WTC11 (cell line): ENCODE measurements around the gene RFC4. TPM values are rescaled to one million over a fixed set of nuclear protein-coding genes. Genes with fewer than 3 reads are reported as not detected.

Source experiments
- ATAC-seq: fragments of 200-7000 bp; cut with Tn5 transposase; 2 replicates; pipeline ENCODE4 v1.10.0; 2021; ENCODE audit warnings: mild to moderate bottlenecking, moderate library complexity
- CTCF ChIA-PET: fragments of 300-600 bp; sonication (Branson Sonifier 250); formaldehyde crosslinking; loops from one replicate; lab custom pipeline; 2021; ENCODE audit warnings: antibody characterized with exemption; lab: Charles Lee
- POLR2A ChIA-PET: fragments of 350-600 bp; sonication (Branson Sonifier 250); formaldehyde crosslinking; loops from one replicate; lab custom pipeline; 2021; ENCODE audit warnings: antibody characterized with exemption; lab: Charles Lee
- DNase-seq: peaks from one replicate; pipeline ENCODE4 v3.0.0; 2021; ENCODE audit warnings: low spot score
- H3K27ac Mint-ChIP-seq: 2 replicates; pipeline ENCODE4 v1.8.0; 2021; ENCODE audit warnings: mixed read lengths
- H3K27me3 Mint-ChIP-seq: 2 replicates; pipeline ENCODE4 v1.8.0; 2021; ENCODE audit warnings: low read depth, mild to moderate bottlenecking, moderate library complexity, mixed read lengths
- H3K36me3 Mint-ChIP-seq: 2 replicates; pipeline ENCODE4 v1.8.0; 2021; ENCODE audit warnings: mixed read lengths
- H3K4me1 Mint-ChIP-seq: 2 replicates; pipeline ENCODE4 v1.8.0; 2022; ENCODE audit warnings: mixed read lengths
- H3K4me3 Mint-ChIP-seq: 2 replicates; pipeline ENCODE4 v1.8.0; 2021; ENCODE audit warnings: mild to moderate bottlenecking, moderate library complexity, mixed read lengths
- H3K9me3 Mint-ChIP-seq: 2 replicates; pipeline ENCODE4 v1.8.0; 2021; ENCODE audit warnings: mixed read lengths
- CREB1 ChIP-seq: sonication (generic); formaldehyde crosslinking; IDR thresholded peaks from 2 replicates; pipeline ENCODE4 v1.8.0; 2023; ENCODE audit warnings: mild to moderate bottlenecking, missing genetic modification reagents
- EMX1 ChIP-seq: fragments of 250-450 bp; sonication (Bioruptor Pico); IDR thresholded peaks from 2 replicates; pipeline ENCODE4 v1.8.0; 2021; ENCODE audit warnings: mild to moderate bottlenecking
- NFE2L1 ChIP-seq: sonication (generic); formaldehyde crosslinking; IDR thresholded peaks from 2 replicates; pipeline ENCODE4 v1.8.1; 2023; ENCODE audit warnings: missing genetic modification reagents
- PRRX2 ChIP-seq: fragments of 250-450 bp; sonication (Bioruptor Pico); IDR thresholded peaks from 2 replicates; pipeline ENCODE4 v1.8.0; 2021; ENCODE audit warnings: mild to moderate bottlenecking
- ZNF232 ChIP-seq: sonication (generic); formaldehyde crosslinking; IDR thresholded peaks from 2 replicates; pipeline ENCODE4 v1.8.0; 2022; ENCODE audit warnings: mild to moderate bottlenecking, missing genetic modification reagents
- ZNF263 ChIP-seq: sonication (generic); formaldehyde crosslinking; IDR thresholded peaks from 2 replicates; pipeline ENCODE4 v1.8.1; 2022; ENCODE audit warnings: low read depth, mild to moderate bottlenecking, moderate library complexity, missing genetic modification reagents
- ZNF317 ChIP-seq: sonication (generic); formaldehyde crosslinking; IDR thresholded peaks from 2 replicates; pipeline ENCODE4 v1.8.1; 2023; ENCODE audit warnings: low read depth, mild to moderate bottlenecking, moderate library complexity, missing genetic modification reagents, borderline replicate concordance
- ZNF396 ChIP-seq: fragments of 250-450 bp; sonication (Bioruptor Pico); IDR thresholded peaks from 2 replicates; pipeline ENCODE4 v1.8.0; 2021; ENCODE audit warnings: mild to moderate bottlenecking, moderate library complexity, borderline replicate concordance
- total RNA-seq: library from RNA; stranded (reverse); gene quantifications from 3 replicates; pipeline ENCODE4 v1.2.3, GENCODE V29; 2021
- TF ChIP-seq, protein P1 (sequence below): sonication (generic); formaldehyde crosslinking; IDR thresholded peaks from 2 replicates; pipeline ENCODE4 v1.8.0; 2022; ENCODE audit warnings: mild to moderate bottlenecking, missing genetic modification reagents
- TF ChIP-seq, protein P2 (sequence below): fragments of 250-450 bp; sonication (Bioruptor Pico); IDR thresholded peaks from 2 replicates; pipeline ENCODE4 v1.8.0; 2021; ENCODE audit warnings: mild to moderate bottlenecking
- TF ChIP-seq, protein P3 (sequence below): sonication (generic); formaldehyde crosslinking; IDR thresholded peaks from 2 replicates; pipeline ENCODE4 v1.8.1; 2022; ENCODE audit warnings: missing genetic modification reagents, borderline replicate concordance
- TF ChIP-seq, protein P4 (sequence below): sonication (generic); formaldehyde crosslinking; IDR thresholded peaks from 2 replicates; pipeline ENCODE4 v1.8.1; 2023; ENCODE audit warnings: mild to moderate bottlenecking, missing genetic modification reagents
- TF ChIP-seq, protein P5 (sequence below): sonication (generic); formaldehyde crosslinking; IDR thresholded peaks from 2 replicates; pipeline ENCODE4 v1.8.0; 2022; ENCODE audit warnings: mild to moderate bottlenecking, missing genetic modification reagents
- TF ChIP-seq, protein P6 (sequence below): sonication (generic); formaldehyde crosslinking; IDR thresholded peaks from 2 replicates; pipeline ENCODE4 v1.8.1; 2022; ENCODE audit warnings: mild to moderate bottlenecking, missing genetic modification reagents, moderate library complexity, borderline replicate concordance
- TF ChIP-seq, protein P7 (sequence below): sonication (generic); formaldehyde crosslinking; IDR thresholded peaks from 2 replicates; pipeline ENCODE4 v1.8.0; 2022; ENCODE audit warnings: missing genetic modification reagents

Gene RFC4
- total RNA-seq, 1 experiment from 2014 or later = 104 TPM

DNA sequence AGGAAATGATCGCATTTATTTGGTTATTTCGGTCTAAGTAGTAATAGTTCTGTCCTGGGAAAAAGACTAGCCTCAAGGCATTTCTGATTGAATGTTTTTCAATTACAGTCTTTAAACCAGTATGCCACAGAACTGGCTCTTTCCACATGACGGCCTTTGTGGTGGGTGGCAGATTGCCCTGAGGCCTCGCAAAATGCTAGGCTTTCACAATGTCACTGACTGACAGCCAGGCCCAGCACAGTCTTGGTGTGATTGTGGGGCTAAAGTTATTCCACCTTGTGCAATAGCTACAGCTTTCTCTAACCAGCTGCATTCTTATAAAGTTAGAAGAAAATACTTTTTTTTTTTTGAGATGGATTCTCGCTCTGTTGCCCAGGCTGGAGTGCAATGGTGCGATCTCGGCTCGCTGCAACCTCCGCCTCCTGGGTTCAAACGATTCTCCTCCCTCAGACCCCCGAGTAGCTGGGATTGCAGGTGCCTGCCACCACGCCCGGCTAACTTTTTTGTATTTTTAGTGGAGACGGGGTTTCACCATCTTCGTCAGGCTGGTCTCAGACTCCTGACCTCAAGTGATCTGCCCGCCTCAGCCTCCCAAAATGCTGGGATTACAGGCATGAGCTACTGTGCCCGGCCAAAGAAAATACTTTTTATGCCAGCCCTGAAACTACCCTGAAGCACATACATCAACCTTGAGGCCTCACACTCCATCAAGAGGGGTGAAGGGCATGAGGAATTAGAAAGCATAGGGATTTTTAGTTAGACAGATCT lies 33.8 kb upstream of the RFC4 start (continued):
- TF ChIP-seq, protein P1, sequence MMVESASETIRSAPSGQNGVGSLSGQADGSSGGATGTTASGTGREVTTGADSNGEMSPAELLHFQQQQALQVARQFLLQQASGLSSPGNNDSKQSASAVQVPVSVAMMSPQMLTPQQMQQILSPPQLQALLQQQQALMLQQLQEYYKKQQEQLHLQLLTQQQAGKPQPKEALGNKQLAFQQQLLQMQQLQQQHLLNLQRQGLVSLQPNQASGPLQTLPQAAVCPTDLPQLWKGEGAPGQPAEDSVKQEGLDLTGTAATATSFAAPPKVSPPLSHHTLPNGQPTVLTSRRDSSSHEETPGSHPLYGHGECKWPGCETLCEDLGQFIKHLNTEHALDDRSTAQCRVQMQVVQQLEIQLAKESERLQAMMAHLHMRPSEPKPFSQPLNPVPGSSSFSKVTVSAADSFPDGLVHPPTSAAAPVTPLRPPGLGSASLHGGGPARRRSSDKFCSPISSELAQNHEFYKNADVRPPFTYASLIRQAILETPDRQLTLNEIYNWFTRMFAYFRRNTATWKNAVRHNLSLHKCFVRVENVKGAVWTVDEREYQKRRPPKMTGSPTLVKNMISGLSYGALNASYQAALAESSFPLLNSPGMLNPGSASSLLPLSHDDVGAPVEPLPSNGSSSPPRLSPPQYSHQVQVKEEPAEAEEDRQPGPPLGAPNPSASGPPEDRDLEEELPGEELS (CRISPR knock-in tag) = no peak
- TF ChIP-seq ZNF317 = no peak
- TF ChIP-seq, all 79 proteins: peak for 0

DNA sequence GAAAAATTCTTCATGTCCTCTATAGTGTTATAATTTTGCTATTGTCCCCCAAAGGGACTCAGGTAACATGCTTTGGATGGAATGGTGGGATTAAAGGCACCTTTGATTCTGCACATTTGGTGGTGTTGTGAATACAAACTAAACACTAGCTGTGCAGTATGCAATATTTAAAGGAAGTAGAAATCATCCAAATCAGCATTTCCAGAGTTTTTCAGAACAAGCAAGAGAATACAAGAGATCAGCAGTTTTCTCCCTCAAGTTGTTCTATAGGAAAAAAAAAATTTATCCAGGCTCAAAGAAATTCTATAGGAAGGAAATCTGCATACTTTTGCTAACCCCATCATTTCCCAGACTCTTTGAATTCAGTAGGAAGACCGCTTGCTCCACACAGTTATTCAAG lies 26.0 kb upstream of the RFC4 start:
- TF ChIP-seq, protein P2, sequence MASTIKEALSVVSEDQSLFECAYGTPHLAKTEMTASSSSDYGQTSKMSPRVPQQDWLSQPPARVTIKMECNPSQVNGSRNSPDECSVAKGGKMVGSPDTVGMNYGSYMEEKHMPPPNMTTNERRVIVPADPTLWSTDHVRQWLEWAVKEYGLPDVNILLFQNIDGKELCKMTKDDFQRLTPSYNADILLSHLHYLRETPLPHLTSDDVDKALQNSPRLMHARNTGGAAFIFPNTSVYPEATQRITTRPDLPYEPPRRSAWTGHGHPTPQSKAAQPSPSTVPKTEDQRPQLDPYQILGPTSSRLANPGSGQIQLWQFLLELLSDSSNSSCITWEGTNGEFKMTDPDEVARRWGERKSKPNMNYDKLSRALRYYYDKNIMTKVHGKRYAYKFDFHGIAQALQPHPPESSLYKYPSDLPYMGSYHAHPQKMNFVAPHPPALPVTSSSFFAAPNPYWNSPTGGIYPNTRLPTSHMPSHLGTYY (CRISPR knock-in tag) = no peak
- TF ChIP-seq, protein P3, sequence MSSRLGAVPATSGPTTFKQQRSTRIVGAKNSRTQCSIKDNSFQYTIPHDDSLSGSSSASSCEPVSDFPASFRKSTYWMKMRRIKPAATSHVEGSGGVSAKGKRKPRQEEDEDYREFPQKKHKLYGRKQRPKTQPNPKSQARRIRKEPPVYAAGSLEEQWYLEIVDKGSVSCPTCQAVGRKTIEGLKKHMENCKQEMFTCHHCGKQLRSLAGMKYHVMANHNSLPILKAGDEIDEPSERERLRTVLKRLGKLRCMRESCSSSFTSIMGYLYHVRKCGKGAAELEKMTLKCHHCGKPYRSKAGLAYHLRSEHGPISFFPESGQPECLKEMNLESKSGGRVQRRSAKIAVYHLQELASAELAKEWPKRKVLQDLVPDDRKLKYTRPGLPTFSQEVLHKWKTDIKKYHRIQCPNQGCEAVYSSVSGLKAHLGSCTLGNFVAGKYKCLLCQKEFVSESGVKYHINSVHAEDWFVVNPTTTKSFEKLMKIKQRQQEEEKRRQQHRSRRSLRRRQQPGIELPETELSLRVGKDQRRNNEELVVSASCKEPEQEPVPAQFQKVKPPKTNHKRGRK (CRISPR knock-in tag) = no peak
- TF ChIP-seq, protein P4, sequence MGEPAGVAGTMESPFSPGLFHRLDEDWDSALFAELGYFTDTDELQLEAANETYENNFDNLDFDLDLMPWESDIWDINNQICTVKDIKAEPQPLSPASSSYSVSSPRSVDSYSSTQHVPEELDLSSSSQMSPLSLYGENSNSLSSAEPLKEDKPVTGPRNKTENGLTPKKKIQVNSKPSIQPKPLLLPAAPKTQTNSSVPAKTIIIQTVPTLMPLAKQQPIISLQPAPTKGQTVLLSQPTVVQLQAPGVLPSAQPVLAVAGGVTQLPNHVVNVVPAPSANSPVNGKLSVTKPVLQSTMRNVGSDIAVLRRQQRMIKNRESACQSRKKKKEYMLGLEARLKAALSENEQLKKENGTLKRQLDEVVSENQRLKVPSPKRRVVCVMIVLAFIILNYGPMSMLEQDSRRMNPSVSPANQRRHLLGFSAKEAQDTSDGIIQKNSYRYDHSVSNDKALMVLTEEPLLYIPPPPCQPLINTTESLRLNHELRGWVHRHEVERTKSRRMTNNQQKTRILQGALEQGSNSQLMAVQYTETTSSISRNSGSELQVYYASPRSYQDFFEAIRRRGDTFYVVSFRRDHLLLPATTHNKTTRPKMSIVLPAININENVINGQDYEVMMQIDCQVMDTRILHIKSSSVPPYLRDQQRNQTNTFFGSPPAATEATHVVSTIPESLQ (CRISPR knock-in tag) = no peak
- TF ChIP-seq ZNF396 (CRISPR knock-in tag) = no peak
- no peak for TF ChIP-seq EMX1
- TF ChIP-seq, protein P5, sequence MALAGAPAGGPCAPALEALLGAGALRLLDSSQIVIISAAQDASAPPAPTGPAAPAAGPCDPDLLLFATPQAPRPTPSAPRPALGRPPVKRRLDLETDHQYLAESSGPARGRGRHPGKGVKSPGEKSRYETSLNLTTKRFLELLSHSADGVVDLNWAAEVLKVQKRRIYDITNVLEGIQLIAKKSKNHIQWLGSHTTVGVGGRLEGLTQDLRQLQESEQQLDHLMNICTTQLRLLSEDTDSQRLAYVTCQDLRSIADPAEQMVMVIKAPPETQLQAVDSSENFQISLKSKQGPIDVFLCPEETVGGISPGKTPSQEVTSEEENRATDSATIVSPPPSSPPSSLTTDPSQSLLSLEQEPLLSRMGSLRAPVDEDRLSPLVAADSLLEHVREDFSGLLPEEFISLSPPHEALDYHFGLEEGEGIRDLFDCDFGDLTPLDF = no peak
- TF ChIP-seq PRRX2 (CRISPR knock-in tag) = no peak
- TF ChIP-seq, protein P6, sequence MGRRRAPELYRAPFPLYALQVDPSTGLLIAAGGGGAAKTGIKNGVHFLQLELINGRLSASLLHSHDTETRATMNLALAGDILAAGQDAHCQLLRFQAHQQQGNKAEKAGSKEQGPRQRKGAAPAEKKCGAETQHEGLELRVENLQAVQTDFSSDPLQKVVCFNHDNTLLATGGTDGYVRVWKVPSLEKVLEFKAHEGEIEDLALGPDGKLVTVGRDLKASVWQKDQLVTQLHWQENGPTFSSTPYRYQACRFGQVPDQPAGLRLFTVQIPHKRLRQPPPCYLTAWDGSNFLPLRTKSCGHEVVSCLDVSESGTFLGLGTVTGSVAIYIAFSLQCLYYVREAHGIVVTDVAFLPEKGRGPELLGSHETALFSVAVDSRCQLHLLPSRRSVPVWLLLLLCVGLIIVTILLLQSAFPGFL = no peak
- TF ChIP-seq CREB1 (CRISPR knock-in tag) = no peak
- no peak for TF ChIP-seq NFE2L1 (CRISPR knock-in tag)
- TF ChIP-seq, protein P7, sequence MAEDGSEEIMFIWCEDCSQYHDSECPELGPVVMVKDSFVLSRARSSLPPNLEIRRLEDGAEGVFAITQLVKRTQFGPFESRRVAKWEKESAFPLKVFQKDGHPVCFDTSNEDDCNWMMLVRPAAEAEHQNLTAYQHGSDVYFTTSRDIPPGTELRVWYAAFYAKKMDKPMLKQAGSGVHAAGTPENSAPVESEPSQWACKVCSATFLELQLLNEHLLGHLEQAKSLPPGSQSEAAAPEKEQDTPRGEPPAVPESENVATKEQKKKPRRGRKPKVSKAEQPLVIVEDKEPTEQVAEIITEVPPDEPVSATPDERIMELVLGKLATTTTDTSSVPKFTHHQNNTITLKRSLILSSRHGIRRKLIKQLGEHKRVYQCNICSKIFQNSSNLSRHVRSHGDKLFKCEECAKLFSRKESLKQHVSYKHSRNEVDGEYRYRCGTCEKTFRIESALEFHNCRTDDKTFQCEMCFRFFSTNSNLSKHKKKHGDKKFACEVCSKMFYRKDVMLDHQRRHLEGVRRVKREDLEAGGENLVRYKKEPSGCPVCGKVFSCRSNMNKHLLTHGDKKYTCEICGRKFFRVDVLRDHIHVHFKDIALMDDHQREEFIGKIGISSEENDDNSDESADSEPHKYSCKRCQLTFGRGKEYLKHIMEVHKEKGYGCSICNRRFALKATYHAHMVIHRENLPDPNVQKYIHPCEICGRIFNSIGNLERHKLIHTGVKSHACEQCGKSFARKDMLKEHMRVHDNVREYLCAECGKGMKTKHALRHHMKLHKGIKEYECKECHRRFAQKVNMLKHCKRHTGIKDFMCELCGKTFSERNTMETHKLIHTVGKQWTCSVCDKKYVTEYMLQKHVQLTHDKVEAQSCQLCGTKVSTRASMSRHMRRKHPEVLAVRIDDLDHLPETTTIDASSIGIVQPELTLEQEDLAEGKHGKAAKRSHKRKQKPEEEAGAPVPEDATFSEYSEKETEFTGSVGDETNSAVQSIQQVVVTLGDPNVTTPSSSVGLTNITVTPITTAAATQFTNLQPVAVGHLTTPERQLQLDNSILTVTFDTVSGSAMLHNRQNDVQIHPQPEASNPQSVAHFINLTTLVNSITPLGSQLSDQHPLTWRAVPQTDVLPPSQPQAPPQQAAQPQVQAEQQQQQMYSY = no peak
- TF ChIP-seq ZNF263 (CRISPR knock-in tag) = no peak
- TF ChIP-seq ZNF232 = no peak
- TF ChIP-seq, all 79 proteins: peak for 0

More for the DNA sequence above, 26.0 kb upstream of the RFC4 start:
- no peak overlapping the region for H3K27ac Mint-ChIP-seq
- POLR2A ChIA-PET = no interaction called here
- H3K4me3 Mint-ChIP-seq = no peak overlapping the region
- CTCF ChIA-PET = no interaction called here
- peaks cover 11% of the 10 kb centered on the region for H3K4me1 Mint-ChIP-seq
- H3K27me3 Mint-ChIP-seq = peaks cover 53% of the 10 kb centered on the region
- ATAC-seq (no peak), DNase-seq (no peak)
- 0 out of 2 replicates have a peak, but pooled peaks cover 6% of the 10 kb centered on the region for H3K9me3 Mint-ChIP-seq
- H3K36me3 Mint-ChIP-seq = no peaks in the 10 kb centered on the region
